Liver (tissue), 3 donors: ENCODE measurements around the gene SORCS2.

Experiments used
- EGR1 ChIP-seq, 2 donors: IDR thresholded peaks; 2 replicates each; pipeline ENCODE4 v1.6.1; 2016 to 2018; ENCODE audit warnings: antibody characterized with exemption in 2 of 2, low read depth in 2 of 2
- FOXA1 ChIP-seq: IDR thresholded peaks from 2 replicates; pipeline ENCODE4 v1.6.1; 2016; ENCODE audit warnings: antibody characterized with exemption
- GABPA ChIP-seq, 2 donors: IDR thresholded peaks in 1 of 2; conservative IDR thresholded peaks in 1 of 2; 2 replicates each; pipeline ENCODE4 v1.6.1; 2016; ENCODE audit warnings: antibody characterized with exemption in 2 of 2, mild to moderate bottlenecking in 1 of 2, moderate library complexity in 1 of 2
- RAD21 ChIP-seq, 2 donors: IDR thresholded peaks; 2 replicates each; pipeline ENCODE4 v1.6.1; 2016; ENCODE audit warnings: antibody characterized with exemption in 2 of 2, mild to moderate bottlenecking in 2 of 2
- TAF1 ChIP-seq: conservative IDR thresholded peaks from 2 replicates; pipeline ENCODE4 v1.6.1; 2016; ENCODE audit warnings: antibody characterized with exemption, mild to moderate bottlenecking
- YY1 ChIP-seq: IDR thresholded peaks from 2 replicates; pipeline ENCODE4 v1.6.1; 2016; ENCODE audit warnings: antibody characterized with exemption, mild to moderate bottlenecking
- TF ChIP-seq, protein P1 (sequence below): fragments of 150-350 bp; IDR thresholded peaks from 2 replicates; pipeline ENCODE4 v1.5.1; 2017; ENCODE audit warnings: improper control_type of control experiment, low read depth, low read length; ENCODE audit not compliant: missing input control
- TF ChIP-seq, protein P2 (sequence below): IDR thresholded peaks from 2 replicates; pipeline ENCODE4 v1.6.1; 2016; ENCODE audit warnings: antibody characterized with exemption
- TF ChIP-seq, protein P3 (sequence below): IDR thresholded peaks from 2 replicates; pipeline ENCODE4 v1.6.1; 2016; ENCODE audit warnings: antibody characterized with exemption
- TF ChIP-seq, protein P4 (sequence below): IDR thresholded peaks from 2 replicates; pipeline ENCODE4 v1.6.1; 2016; ENCODE audit warnings: antibody characterized with exemption, mild to moderate bottlenecking
- TF ChIP-seq, protein P5 (sequence below): IDR thresholded peaks from 2 replicates; pipeline ENCODE4 v1.6.1; 2016; ENCODE audit warnings: antibody characterized with exemption
- donor health status: healthy.
- donor health status: healthy.

DNA sequence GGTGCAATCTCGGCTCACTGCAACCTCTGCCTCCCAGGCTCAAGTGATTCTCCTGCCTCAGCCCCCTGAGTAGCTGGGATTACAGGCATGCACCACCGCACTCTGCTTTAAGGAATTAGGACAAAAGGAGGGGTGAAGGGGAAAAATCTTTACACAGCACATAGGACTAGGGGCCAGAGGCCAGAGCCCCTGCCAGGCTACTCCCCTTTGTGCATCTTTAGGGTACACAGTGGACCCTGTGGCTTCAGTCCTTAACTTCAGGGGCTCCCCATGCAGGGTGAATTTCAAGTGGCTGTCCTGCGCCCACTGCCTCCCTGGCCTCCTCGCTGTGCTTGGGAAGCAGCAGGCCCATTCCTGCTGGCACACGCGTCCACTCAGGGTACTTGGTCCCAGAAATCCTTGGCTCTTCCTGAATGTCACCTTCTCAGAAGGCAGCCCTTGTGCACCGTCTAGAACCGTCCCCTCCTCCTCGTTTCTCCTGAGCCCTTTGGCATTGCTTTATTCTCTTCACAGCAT lies 381.3 kb downstream of the SORCS2 start:
- TF ChIP-seq, protein P1, sequence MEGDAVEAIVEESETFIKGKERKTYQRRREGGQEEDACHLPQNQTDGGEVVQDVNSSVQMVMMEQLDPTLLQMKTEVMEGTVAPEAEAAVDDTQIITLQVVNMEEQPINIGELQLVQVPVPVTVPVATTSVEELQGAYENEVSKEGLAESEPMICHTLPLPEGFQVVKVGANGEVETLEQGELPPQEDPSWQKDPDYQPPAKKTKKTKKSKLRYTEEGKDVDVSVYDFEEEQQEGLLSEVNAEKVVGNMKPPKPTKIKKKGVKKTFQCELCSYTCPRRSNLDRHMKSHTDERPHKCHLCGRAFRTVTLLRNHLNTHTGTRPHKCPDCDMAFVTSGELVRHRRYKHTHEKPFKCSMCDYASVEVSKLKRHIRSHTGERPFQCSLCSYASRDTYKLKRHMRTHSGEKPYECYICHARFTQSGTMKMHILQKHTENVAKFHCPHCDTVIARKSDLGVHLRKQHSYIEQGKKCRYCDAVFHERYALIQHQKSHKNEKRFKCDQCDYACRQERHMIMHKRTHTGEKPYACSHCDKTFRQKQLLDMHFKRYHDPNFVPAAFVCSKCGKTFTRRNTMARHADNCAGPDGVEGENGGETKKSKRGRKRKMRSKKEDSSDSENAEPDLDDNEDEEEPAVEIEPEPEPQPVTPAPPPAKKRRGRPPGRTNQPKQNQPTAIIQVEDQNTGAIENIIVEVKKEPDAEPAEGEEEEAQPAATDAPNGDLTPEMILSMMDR = no peak
- no peak for TF ChIP-seq TAF1
- no peak for TF ChIP-seq GABPA (IDR thresholded peaks at IDR 0.05 in 1 of 2, conservative IDR thresholded peaks at IDR 0.05 in 1 of 2)
- TF ChIP-seq, protein P2, sequence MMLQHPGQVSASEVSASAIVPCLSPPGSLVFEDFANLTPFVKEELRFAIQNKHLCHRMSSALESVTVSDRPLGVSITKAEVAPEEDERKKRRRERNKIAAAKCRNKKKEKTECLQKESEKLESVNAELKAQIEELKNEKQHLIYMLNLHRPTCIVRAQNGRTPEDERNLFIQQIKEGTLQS = no peak
- TF ChIP-seq EGR1 (IDR thresholded peaks at IDR 0.05; ENCODE audit: low read depth in 2 of 2) = no peak
- TF ChIP-seq FOXA1 = no peak
- TF ChIP-seq, protein P3, sequence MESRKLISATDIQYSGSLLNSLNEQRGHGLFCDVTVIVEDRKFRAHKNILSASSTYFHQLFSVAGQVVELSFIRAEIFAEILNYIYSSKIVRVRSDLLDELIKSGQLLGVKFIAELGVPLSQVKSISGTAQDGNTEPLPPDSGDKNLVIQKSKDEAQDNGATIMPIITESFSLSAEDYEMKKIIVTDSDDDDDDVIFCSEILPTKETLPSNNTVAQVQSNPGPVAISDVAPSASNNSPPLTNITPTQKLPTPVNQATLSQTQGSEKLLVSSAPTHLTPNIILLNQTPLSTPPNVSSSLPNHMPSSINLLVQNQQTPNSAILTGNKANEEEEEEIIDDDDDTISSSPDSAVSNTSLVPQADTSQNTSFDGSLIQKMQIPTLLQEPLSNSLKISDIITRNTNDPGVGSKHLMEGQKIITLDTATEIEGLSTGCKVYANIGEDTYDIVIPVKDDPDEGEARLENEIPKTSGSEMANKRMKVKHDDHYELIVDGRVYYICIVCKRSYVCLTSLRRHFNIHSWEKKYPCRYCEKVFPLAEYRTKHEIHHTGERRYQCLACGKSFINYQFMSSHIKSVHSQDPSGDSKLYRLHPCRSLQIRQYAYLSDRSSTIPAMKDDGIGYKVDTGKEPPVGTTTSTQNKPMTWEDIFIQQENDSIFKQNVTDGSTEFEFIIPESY = no peak
- TF ChIP-seq YY1 = no peak
- TF ChIP-seq RAD21 (IDR thresholded peaks at IDR 0.05) = no peak
- TF ChIP-seq, protein P4, sequence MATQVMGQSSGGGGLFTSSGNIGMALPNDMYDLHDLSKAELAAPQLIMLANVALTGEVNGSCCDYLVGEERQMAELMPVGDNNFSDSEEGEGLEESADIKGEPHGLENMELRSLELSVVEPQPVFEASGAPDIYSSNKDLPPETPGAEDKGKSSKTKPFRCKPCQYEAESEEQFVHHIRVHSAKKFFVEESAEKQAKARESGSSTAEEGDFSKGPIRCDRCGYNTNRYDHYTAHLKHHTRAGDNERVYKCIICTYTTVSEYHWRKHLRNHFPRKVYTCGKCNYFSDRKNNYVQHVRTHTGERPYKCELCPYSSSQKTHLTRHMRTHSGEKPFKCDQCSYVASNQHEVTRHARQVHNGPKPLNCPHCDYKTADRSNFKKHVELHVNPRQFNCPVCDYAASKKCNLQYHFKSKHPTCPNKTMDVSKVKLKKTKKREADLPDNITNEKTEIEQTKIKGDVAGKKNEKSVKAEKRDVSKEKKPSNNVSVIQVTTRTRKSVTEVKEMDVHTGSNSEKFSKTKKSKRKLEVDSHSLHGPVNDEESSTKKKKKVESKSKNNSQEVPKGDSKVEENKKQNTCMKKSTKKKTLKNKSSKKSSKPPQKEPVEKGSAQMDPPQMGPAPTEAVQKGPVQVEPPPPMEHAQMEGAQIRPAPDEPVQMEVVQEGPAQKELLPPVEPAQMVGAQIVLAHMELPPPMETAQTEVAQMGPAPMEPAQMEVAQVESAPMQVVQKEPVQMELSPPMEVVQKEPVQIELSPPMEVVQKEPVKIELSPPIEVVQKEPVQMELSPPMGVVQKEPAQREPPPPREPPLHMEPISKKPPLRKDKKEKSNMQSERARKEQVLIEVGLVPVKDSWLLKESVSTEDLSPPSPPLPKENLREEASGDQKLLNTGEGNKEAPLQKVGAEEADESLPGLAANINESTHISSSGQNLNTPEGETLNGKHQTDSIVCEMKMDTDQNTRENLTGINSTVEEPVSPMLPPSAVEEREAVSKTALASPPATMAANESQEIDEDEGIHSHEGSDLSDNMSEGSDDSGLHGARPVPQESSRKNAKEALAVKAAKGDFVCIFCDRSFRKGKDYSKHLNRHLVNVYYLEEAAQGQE = no peak
- TF ChIP-seq, protein P5, sequence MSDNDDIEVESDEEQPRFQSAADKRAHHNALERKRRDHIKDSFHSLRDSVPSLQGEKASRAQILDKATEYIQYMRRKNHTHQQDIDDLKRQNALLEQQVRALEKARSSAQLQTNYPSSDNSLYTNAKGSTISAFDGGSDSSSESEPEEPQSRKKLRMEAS = no peak
